IPS DF 6.9 (cell line): ENCODE results near the gene NGEF.

Experiments used
- DNase-seq: peaks from one replicate; pipeline ENCODE4 v3.0.0-alpha.2; 2013; ENCODE audit warnings: low read depth, low spot score
- H3K27ac ChIP-seq: one replicate; pipeline ENCODE4 v1.5.1; 2013; ENCODE audit warnings: low read length, control low read depth
- H3K27me3 ChIP-seq: 2 replicates; pipeline ENCODE4 v1.6.1; 2013; ENCODE audit warnings: mild to moderate bottlenecking, low read length; ENCODE audit not compliant: control insufficient read depth, insufficient read depth
- H3K36me3 ChIP-seq: 2 replicates; pipeline ENCODE4 v1.6.1; 2013; ENCODE audit warnings: low read length; ENCODE audit not compliant: control insufficient read depth, insufficient read depth
- H3K4me1 ChIP-seq: 2 replicates; pipeline ENCODE4 v1.6.1; 2013; ENCODE audit warnings: low read length; ENCODE audit not compliant: control insufficient read depth, insufficient read depth
- H3K4me3 ChIP-seq: 2 replicates; pipeline ENCODE4 v1.5.1; 2013; ENCODE audit warnings: mild to moderate bottlenecking, low read length
- H3K9me3 ChIP-seq: 2 replicates; pipeline ENCODE4 v1.6.1; 2013; ENCODE audit warnings: low read length, inconsistent platforms; ENCODE audit not compliant: control insufficient read depth, insufficient read depth
- WGBS: extraction: QIAGEN DNeasy Blood & Tissue Kit; methylation state at CpG from one replicate; pipeline ENCODE4 v1.1.7; 2013; ENCODE audit warnings: mixed read lengths, missing lambda C conversion rate; ENCODE audit not compliant: insufficient read length, insufficient coverage; 5-methylcytosine and 5-hydroxymethylcytosine counted together

Gene NGEF

DNA sequence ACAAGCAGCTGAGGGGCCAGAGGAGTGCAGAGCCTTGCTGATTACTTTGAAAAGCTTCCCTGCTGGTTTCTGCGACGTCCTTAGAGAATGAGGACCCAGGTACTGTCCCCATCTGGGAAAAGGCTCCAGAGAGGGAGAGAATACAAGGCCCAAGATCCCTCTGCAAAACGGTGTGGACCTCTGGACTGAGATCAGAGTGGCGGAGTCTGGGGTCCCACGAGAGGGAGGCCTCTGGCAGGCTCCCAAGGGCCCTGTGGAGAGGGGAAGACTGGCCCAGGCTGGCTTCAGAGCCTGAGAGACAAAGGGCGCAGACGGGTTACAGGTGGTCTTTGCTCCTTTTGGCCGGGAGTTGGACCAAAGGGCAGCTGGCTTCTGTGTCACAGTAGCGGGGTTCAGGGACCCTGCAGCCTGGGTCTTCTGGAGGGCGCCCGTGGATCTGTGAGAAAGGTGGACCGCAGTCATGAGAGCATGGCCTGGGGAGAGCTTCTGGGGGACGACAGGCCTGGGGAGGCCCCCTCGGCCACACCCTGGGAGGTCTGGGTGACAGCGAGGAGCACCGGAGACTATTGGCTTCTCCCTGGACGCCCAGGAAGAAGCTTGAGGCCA, 142.2 kb downstream of the NGEF start:
- no peak for DNase-seq
- H3K27ac ChIP-seq, result no peak overlapping the region
- H3K4me1 ChIP-seq, result no peaks in the 10 kb centered on the region; the same call in 1 of the 2 replicates
- H3K4me3 ChIP-seq, result no peak overlapping the region
- no peaks in the 10 kb centered on the region for H3K9me3 ChIP-seq
- peaks cover 4% of the 10 kb centered on the region; the same call in 1 of the 2 replicates for H3K27me3 ChIP-seq
- no CpG with 5 or more reads among the region's 17 CpGs for WGBS
- H3K36me3 ChIP-seq, result no peaks in the 10 kb centered on the region

DNA sequence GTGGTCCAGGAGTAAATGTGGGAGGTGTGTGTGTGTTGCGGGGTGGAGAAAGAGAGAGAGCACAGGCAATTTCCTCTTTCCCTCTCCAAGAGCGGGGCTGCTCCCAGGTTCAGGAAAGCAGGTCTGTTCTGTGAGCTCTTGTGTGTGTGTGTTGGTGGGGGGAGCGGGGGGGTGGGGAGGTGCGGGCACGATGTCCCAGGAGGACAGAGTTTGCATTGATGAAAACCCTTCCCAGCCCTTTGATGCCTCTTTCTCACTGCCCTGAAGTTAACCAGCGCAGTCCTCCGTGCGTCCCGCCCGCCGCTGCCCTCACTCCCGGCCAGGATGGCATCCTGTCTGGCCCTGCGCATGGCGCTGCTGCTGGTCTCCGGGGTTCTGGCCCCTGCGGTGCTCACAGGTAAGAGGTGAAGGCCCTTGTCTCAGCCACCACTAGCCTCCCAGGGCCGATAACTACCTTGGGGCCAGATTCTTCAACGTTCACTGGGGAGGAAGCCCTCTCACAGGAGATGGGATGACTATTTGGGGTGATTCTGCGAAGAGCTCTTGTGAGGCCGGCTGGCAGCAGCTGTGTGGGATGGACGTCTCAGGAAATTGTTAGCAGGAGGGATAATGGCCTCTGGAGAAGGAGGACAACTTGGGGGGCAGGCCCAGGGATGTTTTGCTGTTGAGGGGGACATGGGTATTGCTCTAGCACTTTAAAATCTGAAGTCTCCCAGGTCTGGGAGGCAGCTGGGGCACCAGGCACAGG, 142.9 kb downstream of the NGEF start, which contains the start of gene SNORC:
SNORC (plus strand) TSS at position 247 of the 748 bp plus-strand sequence; CDS start at position 325, 78 bp downstream.
- no peaks in the 10 kb centered on the region; the same call in 1 of the 2 replicates for H3K4me1 ChIP-seq
- no peak for DNase-seq
- H3K27ac ChIP-seq, result no peak within 1 kb of the TSS
- no peaks in the 10 kb centered on the region for H3K9me3 ChIP-seq
- H3K4me3 ChIP-seq, result no peak within 1 kb of the TSS
- H3K27me3 ChIP-seq, result no peaks in the 10 kb centered on the region
- no peaks in the 10 kb centered on the region for H3K36me3 ChIP-seq
- no CpG with 5 or more reads among the region's 21 CpGs for WGBS

DNA sequence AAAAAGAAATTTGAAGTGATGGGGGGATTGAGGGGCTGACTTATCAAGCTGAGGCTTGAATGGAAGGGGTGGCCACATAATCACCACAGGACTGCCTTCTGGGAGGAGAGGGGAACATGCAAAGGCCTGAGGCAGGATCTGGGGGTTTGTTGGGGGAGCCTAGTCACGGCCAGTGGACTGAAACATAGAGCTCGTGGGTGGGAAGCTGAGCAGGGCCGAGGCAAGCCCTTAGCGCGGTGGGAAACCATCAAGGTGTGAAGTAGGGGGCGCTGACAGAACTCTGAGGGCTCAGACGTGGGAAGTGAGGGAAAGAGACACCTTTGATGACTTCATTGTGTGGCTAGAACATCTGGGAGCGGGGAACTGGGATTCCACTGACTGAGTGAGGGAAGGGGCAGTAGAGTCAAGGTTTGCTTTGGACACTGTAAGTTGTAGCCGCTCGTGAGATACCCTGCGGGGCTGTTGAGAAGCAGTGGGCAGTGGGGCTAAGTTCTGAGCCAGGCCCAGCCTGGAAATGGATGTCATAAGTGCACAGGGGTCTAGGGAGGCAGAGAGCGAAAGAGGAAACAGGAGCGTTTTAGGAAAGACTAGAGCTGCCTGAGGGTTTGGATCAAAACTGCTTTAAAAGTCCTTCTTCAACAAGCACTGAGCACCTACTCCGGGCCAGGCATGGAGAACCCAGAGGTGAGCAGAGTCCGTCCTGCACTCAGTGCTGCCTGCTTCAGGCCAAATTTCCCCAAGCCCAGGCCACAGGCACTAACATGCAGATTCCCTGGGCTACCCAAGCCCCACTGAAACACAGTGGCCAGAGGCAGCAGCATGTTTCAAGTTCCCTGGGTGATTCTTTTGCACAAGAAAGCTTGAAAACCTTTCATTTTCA, 143.7 kb downstream of the NGEF start:
- no CpG with 5 or more reads among the region's 15 CpGs for WGBS
- no peak overlapping the region for H3K27ac ChIP-seq

DNA sequence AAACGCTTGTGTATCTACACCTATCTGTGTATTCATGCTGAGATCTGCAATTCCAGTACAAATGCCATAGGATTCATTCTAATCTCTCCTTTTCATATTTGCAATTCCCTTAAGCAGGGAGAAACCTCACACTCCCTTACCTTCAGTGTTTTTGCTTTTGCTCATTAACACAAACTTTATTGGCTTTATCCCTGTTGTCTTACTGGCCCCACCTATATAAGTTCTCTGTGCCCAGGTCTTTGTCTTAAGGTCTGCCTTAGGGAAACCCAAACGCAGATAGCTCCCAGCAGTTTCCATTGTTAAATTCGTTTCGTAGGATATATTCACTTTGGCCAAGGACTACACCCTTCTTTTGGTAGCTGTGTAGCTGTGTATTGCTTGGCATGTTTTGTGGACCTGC, 147.0 kb downstream of the NGEF start:
- Histone ChIP-seq H3K36me3 (no peaks in the 10 kb centered on the region), H3K9me3 (no peaks in the 10 kb centered on the region)
- no CpG with 5 or more reads among the region's 4 CpGs for WGBS

More for the DNA sequence above, 143.7 kb downstream of the NGEF start:
- H3K27me3 ChIP-seq, result no peaks in the 10 kb centered on the region
- H3K36me3 ChIP-seq, result no peaks in the 10 kb centered on the region
- H3K9me3 ChIP-seq, result no peaks in the 10 kb centered on the region
- H3K4me1 ChIP-seq, result no peaks in the 10 kb centered on the region; the same call in 1 of the 2 replicates
- H3K4me3 ChIP-seq, result no peak overlapping the region
- DNase-seq, result no peak

DNA sequence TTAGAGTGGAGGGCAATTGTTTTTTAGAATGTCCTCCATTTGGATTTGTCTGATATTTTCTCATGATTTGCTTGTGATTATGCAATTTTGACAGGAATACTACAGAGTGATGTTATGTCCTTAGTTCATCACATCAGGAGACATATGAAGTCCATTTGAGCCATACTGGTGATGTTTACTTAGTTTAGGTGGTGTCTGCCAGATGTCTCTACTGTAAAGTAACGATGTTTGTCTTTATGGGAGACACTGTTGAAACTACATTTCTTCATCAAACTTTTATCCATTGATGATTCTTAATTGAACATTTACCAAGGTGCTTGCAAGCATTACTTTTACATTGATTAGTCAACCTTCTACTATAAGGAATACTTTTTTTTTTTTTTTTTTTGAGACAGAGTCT, 147.9 kb downstream of the NGEF start:
- no CpG with 5 or more reads among the region's 1 CpG for WGBS
- no peaks in the 10 kb centered on the region for H3K27me3 ChIP-seq

More for the DNA sequence above, 147.0 kb downstream of the NGEF start:
- no peak overlapping the region for H3K4me3 ChIP-seq
- H3K27me3 ChIP-seq, result no peaks in the 10 kb centered on the region
- DNase-seq, result no peak
- H3K27ac ChIP-seq, result no peak overlapping the region
- H3K4me1 ChIP-seq, result no peaks in the 10 kb centered on the region; the same call in 1 of the 2 replicates

DNA sequence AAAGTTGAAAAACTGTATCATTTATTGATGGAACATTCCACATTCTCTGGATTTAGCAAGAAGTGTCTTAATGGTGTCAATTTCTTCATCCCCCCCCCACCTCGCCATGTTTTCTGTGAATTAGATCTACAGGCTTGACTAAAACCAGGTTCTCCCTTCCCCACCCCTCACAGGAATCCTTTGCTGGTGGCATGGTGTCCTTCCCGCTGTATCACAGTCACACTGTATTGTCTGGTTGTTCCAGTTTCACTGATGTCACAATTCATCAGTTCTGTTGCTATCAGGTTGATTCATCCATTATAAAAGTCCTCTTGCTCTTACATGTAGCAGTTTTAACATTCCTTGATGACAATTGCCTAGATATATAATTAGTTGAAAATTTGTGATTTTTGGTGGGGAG, 149.1 kb downstream of the NGEF start:
- H3K4me1 ChIP-seq, result no peaks in the 10 kb centered on the region
- no peaks in the 10 kb centered on the region for H3K36me3 ChIP-seq
- WGBS, result no CpG with 5 or more reads among the region's 2 CpGs
- DNase-seq, result no peak
- H3K4me3 ChIP-seq, result no peak overlapping the region
- H3K27ac ChIP-seq, result no peak overlapping the region
- no peaks in the 10 kb centered on the region for H3K27me3 ChIP-seq
- H3K9me3 ChIP-seq, result no peaks in the 10 kb centered on the region

More for the DNA sequence above, 147.9 kb downstream of the NGEF start:
- H3K36me3 ChIP-seq, result no peaks in the 10 kb centered on the region
- H3K9me3 ChIP-seq, result no peaks in the 10 kb centered on the region
- H3K4me3 ChIP-seq, result no peak overlapping the region
- no peaks in the 10 kb centered on the region; the same call in 1 of the 2 replicates for H3K4me1 ChIP-seq
- no peak overlapping the region for H3K27ac ChIP-seq
- no peak for DNase-seq

DNA sequence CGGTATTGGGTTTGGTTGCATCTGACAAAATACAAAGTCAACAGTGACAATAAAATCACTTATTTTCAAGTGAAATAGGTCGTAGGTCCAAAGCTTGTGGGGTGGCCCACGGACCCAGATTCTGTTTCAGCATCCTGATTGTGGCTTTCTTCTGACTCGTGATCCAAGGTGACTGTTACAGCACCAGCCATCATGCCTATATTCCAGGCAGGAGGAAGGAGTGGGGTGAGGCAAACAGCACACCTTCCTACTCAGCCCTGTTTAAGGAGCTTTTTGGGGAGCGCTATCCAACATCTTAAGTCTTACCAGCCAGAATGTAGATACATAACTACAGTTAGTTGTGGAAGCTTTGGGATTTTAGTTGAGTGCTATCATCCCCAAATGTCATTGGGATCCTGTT, 151.7 kb downstream of the NGEF start:
- no peak overlapping the region for H3K4me3 ChIP-seq
- H3K27ac ChIP-seq, result no peak overlapping the region
- no peak for DNase-seq
- H3K4me1 ChIP-seq, result no peaks in the 10 kb centered on the region
- no peaks in the 10 kb centered on the region for H3K27me3 ChIP-seq
- H3K36me3 ChIP-seq, result peaks cover 12% of the 10 kb centered on the region
- WGBS, result no CpG with 5 or more reads among the region's 5 CpGs
- H3K9me3 ChIP-seq, result no peaks in the 10 kb centered on the region

DNA sequence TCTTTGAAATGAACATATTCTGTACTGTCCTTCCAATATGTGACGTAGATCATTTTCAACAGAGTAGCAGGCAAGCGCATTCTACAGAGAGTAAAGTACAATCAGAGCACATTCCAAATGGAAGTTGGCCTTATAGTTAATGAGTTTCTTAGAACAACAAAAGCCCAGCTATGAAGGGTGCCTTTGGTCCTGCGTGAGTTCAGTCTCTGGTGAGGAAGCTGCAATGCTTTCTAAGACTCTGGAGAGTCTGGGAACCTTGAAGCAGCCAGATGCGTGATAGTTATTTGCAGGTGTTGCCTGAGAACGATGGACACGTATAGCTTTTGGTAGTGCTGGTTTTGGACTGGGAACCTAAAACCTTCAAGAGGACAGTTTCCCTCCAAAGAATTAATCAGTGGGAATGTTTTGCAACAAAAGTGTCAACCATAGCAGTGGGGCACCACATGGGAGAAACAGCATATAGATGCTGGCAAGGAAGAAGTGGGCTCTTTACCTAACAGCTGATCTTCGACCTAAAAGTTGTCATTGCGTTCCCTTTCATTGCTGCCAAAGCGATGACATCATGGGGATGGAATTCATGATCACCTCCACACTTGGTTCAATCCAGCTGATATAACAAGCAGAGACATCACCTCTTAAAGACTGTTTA, 152.3 kb downstream of the NGEF start:
- DNase-seq, result no peak
- Histone ChIP-seq H3K36me3 (peaks cover 12% of the 10 kb centered on the region), H3K4me3 (no peak overlapping the region), H3K4me1 (no peaks in the 10 kb centered on the region), H3K9me3 (no peaks in the 10 kb centered on the region), H3K27me3 (no peaks in the 10 kb centered on the region), H3K27ac (no peak overlapping the region)
- no CpG with 5 or more reads among the region's 9 CpGs for WGBS

DNA sequence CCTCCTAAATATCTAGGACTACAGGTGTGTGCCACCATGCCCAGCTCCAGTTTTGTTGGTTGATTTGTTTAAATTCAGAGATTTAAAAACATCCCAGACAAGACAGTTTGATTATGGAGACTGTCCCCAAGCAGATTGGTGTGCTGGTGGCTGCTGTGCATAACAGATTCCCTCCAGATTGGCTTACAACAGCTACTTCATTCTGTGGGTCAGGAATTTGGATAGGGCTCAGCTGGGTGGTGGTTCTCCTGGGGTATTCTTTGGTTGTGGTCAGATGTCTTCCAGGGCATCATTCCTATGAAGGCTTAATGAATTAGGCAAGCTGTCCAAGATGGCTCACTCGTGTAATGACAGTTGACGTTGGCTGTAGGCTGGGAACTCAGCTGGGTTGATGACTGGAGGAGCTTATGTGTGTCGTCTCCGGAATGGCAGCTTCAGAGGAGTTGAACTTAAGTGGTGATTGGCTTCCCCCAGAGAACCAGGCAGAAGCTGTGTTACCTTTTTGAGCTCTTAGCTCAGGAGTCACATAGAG, 153.6 kb downstream of the NGEF start:
- WGBS, result no CpG with 5 or more reads among the region's 4 CpGs
- H3K4me3 ChIP-seq, result no peak overlapping the region
- H3K27me3 ChIP-seq, result no peaks in the 10 kb centered on the region
- no peaks in the 10 kb centered on the region for H3K9me3 ChIP-seq
- peaks cover 12% of the 10 kb centered on the region for H3K36me3 ChIP-seq
- H3K4me1 ChIP-seq, result no peaks in the 10 kb centered on the region
- no peak for DNase-seq
- H3K27ac ChIP-seq, result no peak overlapping the region
